Panc1 (cell line): ENCODE data around the gene SLC9A1.

Source experiments
- TCF7L2 ChIP-seq: IDR thresholded peaks from 2 replicates; pipeline ENCODE4 v1.6.1; 2011; ENCODE audit warnings: mild to moderate bottlenecking, low read depth, low read length, inconsistent platforms
- TF ChIP-seq, protein P1 (sequence below): fragments of 450-650 bp; IDR thresholded peaks from 2 replicates; pipeline ENCODE4 v1.5.1; 2017; ENCODE audit warnings: mild to moderate bottlenecking

- TF ChIP-seq, protein P1, sequence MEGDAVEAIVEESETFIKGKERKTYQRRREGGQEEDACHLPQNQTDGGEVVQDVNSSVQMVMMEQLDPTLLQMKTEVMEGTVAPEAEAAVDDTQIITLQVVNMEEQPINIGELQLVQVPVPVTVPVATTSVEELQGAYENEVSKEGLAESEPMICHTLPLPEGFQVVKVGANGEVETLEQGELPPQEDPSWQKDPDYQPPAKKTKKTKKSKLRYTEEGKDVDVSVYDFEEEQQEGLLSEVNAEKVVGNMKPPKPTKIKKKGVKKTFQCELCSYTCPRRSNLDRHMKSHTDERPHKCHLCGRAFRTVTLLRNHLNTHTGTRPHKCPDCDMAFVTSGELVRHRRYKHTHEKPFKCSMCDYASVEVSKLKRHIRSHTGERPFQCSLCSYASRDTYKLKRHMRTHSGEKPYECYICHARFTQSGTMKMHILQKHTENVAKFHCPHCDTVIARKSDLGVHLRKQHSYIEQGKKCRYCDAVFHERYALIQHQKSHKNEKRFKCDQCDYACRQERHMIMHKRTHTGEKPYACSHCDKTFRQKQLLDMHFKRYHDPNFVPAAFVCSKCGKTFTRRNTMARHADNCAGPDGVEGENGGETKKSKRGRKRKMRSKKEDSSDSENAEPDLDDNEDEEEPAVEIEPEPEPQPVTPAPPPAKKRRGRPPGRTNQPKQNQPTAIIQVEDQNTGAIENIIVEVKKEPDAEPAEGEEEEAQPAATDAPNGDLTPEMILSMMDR, result no peak
- no peak for TF ChIP-seq TCF7L2
Measured at GRCh38 chr1:27133158-27133557, 21.8 kb downstream of the SLC9A1 start.
